ENCODE measurements around the gene ZDHHC14.
"Not testable (repeated sequence)": the region's sequence is repeated elsewhere in the genome, so short reads cannot be mapped to it uniquely, and the experiment has no call there.

The ZDHHC14 gene

GRCh38 chr6:157690441-157691210 lies 309.6 kb downstream of the ZDHHC14 start:
- no peak for DNase-seq (ENCODE audit: low spot score)

DNA sequence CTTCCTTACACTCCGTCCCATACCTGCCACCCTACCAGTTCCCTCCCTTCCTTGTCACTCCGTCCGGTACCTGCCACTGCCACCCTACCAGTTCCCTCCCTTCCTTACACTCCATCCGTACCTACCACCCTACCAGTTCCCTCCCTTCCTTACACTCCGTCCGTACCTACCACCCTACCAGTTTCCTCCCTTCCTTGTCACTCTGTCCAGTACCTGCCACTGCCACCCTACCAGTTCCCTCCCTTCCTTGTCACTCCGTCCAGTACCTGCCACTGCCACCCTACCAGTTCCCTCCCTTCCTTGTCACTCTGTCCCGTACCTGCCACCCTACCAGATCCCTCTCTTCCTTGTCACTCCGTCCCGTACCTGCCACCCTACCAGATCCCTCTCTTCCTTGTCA lies 310.6 kb downstream of the ZDHHC14 start:
- DNase-seq (ENCODE audit: low spot score) = not testable (repeated sequence)

DNA sequence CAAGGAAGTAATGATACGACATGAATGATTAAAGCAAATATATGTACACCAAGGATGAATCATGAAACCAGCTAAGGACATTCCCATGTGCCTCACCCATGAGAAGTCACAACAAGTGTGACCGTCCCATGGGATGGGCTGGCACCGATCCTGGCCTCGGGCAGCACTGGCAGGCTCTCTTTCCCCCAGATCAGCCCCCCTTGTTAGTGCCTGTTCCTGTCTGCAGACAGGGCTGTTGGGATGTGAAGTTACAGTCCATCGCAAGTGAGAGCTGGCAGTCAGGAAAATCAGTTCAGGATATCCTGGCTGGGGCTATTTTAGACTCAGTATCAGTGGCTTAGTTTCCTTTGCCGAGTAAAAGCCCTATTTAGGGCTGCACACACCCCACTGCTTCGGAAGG lies 312.9 kb downstream of the ZDHHC14 start:
- no peak for DNase-seq (ENCODE audit: low spot score)

DNA sequence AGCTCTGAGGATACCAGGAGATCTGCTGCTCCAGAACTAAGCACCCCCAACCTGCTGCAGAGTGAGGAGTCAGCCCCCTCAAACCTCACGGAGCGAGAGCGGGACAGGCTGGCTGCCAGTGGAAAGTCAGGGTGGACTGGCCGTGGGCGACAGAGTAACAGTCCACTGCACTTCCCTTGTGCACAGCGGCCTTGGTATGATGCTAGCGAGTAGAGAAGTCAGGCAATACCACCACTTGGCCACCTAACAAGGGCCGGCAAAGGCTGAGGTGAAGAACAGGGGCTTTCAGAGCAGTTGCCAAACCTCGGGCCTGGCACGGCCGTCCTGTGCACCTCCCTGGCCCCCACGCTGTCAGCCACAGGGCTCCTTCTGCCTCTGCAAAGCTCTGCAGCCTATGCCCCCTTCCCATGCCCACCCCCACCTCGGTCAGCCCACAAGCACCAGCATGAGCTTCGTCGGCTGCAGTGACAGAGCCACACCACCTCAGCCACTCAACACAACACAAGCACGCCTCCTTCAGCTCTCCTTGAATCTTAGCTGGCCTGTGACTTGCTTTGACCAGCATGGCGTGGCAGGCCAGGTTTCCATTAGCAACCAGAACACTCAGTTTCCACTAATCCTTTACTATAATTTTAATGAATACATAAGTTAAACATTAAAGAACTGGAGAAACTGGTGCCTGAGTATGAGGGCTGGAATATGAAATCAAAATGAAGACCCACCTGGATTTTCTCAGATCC lies 314.5 kb downstream of the ZDHHC14 start:
- no peak for DNase-seq (ENCODE audit: low spot score)

- DNase-seq (ENCODE audit: low spot score) = no peak
Measured at GRCh38 chr6:157699777-157700636, 319.0 kb downstream of the ZDHHC14 start.

GRCh38 chr6:157706351-157706750 lies 325.4 kb downstream of the ZDHHC14 start:
- DNase-seq (ENCODE audit: low spot score) = not testable (repeated sequence)

- DNase-seq (ENCODE audit: low spot score) = no peak
Measured at GRCh38 chr6:157706883-157707282, 325.9 kb downstream of the ZDHHC14 start.

DNA sequence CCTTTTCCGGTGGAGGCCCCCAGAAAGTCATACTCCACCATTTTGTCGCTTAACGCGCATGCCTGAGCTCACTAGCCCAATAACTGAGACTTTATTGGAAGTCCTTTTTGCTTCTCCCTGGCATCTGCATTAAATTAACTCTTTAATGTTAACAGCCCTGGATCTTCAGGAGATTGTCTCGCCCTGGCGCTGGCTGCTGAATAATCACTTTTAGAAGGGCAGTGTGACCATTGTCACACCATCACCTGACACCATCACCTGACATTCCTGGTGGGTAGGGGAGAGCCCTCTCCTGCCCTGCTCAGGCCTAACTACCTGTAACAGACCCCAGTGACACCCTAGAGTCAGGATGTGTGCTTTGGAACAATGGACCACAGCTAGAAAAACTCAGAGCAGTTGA lies 326.6 kb downstream of the ZDHHC14 start:
- no peak for DNase-seq (ENCODE audit: low spot score)

DNA sequence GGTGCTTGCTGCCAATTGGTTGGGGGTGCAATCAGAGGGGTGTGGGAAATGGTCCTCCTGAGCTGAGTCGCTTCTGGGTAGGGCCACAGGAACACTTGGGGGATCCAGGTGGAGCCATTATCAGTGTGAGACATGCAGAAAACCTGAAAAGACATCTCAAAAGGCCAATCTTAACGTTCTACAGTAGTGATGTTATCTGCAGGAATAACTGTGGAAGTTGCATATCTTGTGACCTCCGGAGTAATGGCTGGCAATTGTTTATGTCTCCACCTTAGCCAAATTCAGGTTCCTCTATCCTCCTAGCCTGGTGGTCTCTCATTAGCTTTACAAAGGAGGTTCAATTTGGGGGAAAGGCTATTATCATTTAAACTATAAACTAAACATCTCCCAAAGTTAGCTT lies 327.2 kb downstream of the ZDHHC14 start:
- no peak for DNase-seq (ENCODE audit: low spot score)

GRCh38 chr6:157708933-157709332 lies 327.9 kb downstream of the ZDHHC14 start:
- DNase-seq (ENCODE audit: low spot score) = no peak

- no peak for DNase-seq (ENCODE audit: low spot score)
Measured at GRCh38 chr6:157709555-157709954, 328.6 kb downstream of the ZDHHC14 start.

GRCh38 chr6:157710604-157711003 lies 329.6 kb downstream of the ZDHHC14 start:
- DNase-seq (ENCODE audit: low spot score) = no peak

DNA sequence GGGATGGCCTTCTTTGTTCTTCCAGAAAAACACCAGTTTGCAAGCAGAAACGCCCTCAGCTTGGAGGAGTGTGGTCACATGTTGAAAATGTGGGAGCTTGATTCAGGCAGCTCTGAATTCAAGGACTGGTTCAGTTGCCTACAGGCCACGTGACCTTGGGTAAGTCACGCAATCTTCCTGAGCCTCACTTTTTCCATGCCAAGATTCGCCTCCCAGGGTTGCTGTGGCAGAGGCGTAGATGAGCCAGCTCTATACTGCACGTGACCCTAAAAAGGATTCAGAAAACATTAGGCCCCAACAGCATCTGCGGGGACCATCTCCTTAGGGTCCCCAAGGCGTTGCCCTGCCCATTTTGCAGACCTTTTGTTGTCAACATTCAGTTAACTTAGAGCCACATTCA lies 330.1 kb downstream of the ZDHHC14 start:
- no peak for DNase-seq (ENCODE audit: low spot score)

GRCh38 chr6:157712585-157713295 lies 331.8 kb downstream of the ZDHHC14 start:
- DNase-seq (ENCODE audit: low spot score) = no peak

GRCh38 chr6:157713451-157714152 lies 332.6 kb downstream of the ZDHHC14 start:
- no peak for DNase-seq (ENCODE audit: low spot score)

DNA sequence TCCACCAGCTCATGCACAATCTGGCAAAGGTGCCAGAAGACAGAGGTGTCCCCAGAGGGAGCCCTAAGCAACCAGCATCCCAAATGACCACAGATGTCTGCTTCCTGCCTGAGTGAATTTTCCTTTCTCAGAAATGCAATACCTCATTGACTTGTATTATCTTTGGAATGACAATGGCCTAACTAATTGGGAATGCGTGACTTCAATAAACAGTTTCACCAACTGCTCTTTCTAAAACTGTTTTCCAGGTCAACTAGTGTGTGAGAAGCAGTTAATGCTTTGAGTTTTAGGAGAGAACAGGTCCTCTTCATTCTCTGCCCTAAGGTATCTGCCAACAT lies 333.1 kb downstream of the ZDHHC14 start:
- no peak for DNase-seq (ENCODE audit: low spot score)

GRCh38 chr6:157715728-157716164 lies 334.8 kb downstream of the ZDHHC14 start:
- DNase-seq (ENCODE audit: low spot score) = no peak

DNA sequence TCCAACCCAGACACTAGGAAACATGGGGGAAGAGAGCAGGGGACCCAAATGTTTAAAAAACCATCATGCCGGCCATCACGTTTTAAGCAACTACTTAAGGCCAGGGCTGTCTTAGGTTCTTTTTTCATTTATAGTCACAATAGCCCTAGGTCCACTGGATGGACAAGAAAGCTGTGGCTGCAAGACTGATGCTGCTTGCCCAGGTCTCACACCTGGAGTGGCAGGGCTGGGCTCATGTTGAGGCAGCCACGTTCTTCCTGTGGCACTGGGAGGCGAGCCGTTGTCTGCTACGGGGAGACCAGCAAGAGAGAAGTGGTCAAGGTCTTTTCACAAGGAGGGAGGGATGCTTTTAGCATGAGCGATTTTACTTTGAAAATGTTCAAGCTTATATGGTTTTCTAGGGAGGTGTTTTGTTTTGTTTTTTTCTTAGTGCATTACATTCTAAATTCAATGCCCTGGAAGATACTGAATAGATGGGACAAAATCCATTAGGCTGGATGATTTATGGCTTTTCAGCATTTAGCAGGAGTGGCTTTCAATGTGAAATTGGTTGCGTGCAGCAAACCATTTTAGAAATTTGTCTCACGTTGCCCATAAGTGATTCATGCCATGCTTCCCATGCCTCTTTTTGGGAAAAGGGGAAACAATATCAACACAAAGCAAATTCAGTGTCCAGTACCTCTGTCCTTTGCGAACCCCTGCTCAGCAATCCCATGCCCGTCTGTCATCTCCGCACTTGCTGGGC lies 335.4 kb downstream of the ZDHHC14 start:
- no peak for DNase-seq (ENCODE audit: low spot score)

DNA sequence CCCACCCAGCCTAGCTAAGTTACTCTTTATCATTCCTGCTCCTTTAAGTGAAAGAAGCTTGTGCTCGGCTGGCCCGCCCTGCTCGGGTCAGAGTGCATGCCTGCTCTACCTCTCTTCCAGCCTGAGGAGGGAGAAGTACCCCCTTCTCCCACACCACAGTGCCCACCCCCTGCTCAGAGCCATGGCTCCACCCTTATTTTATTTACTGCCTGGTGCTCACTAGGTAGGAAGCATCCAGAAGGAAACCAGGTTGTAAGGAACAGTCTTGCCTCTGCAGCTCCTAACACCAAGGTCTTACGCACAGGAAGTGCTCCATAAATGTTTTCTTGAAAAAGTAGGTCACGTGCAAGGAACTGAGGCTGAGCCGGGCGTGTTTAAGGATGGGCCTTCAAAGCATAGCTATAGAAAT lies 336.4 kb downstream of the ZDHHC14 start:
- DNase-seq (ENCODE audit: low spot score) = no peak

DNA sequence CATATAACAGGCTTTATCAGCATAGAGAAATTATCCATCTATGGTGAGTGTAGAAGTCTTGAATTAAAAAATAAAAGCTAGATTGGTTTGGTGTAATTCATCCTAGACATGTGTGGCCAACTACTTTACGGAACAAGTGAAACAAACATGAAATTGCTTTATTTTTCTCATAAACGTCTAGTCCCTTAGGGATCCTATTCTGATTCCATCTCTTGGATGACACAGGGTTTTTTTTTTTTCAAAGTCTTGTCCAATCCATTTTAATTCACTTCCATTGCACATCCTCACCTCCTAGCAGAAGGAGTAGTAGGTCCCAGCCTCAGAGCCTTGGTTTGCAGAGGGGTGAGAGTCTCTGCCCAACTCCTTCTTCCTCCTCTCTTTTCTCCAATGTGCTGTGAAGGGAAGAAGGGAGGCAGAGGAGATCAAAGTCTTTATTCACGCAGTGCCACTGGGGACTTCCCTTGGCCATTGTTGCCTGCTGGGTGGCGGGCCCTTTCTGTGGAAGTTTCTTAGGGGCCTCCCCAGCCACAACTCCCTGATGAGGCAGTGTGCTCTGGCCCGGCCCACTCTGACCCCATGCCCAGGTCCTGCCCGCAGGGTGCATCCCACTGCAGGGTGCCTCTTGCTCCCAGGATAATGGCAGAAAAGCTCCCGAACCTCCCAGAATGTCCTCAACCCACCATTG lies 337.7 kb downstream of the ZDHHC14 start:
- no peak for DNase-seq (ENCODE audit: low spot score)
